GM18868 (cell line): Measurements from ENCODE around the gene APBB2.
"Not testable (repeated sequence)": the region's sequence is repeated elsewhere in the genome, so short reads cannot be mapped to it uniquely, and the experiment has no call there.

Source experiments
- ATAC-seq: cut with Tn5 transposase; IDR thresholded peaks from one replicate; pipeline ENCODE4 v1.9.1; 2021; ENCODE audit warnings: mild to moderate bottlenecking, moderate library complexity; ENCODE audit not compliant: unreplicated experiment

Gene APBB2

GRCh38 chr4:40840255-40840984, 373.9 kb downstream of the APBB2 start:
- peak; percentile 49 for ATAC-seq

GRCh38 chr4:40838742-40839141, 375.6 kb downstream of the APBB2 start:
- ATAC-seq, result no peak

- ATAC-seq, result no peak
Observed at GRCh38 chr4:40837094-40837870, 377.1 kb downstream of the APBB2 start.

- ATAC-seq, result no peak
Observed at GRCh38 chr4:40833212-40833611, 381.1 kb downstream of the APBB2 start.

- ATAC-seq, result no peak
Observed at GRCh38 chr4:40832175-40832574, 382.2 kb downstream of the APBB2 start.

- no peak for ATAC-seq
Observed at GRCh38 chr4:40831146-40831907, 383.0 kb downstream of the APBB2 start.

- no peak for ATAC-seq
Observed at GRCh38 chr4:40829586-40829985, 384.8 kb downstream of the APBB2 start.

- ATAC-seq, result no peak
Observed at GRCh38 chr4:40828661-40829060, 385.7 kb downstream of the APBB2 start.

GRCh38 chr4:40827758-40828157, 386.6 kb downstream of the APBB2 start:
- no peak for ATAC-seq

- no peak for ATAC-seq
Observed at GRCh38 chr4:40826821-40827220, 387.5 kb downstream of the APBB2 start.

GRCh38 chr4:40825014-40825838, 389.1 kb downstream of the APBB2 start:
- ATAC-seq, result no peak

- no peak for ATAC-seq
Observed at GRCh38 chr4:40822420-40823166, 391.7 kb downstream of the APBB2 start.

- no peak for ATAC-seq
Observed at GRCh38 chr4:40820101-40820500, 394.2 kb downstream of the APBB2 start.

- ATAC-seq, result not testable (repeated sequence)
Observed at GRCh38 chr4:40817157-40817556, 397.2 kb downstream of the APBB2 start.

- no peak for ATAC-seq
Observed at GRCh38 chr4:40812856-40813255, 401.5 kb downstream of the APBB2 start.

- ATAC-seq, result no peak
Observed at GRCh38 chr4:40812386-40812785, 402.0 kb downstream of the APBB2 start.

- ATAC-seq, result no peak
Observed at GRCh38 chr4:40811956-40812355, 402.4 kb downstream of the APBB2 start.

- no peak for ATAC-seq
Observed at GRCh38 chr4:40808926-40809457, 405.4 kb downstream of the APBB2 start.

GRCh38 chr4:40804598-40804997, 409.7 kb downstream of the APBB2 start:
- no peak for ATAC-seq

- peak; percentile 81 for ATAC-seq
Observed at GRCh38 chr4:40800064-40800463, 414.3 kb downstream of the APBB2 start.
